IPS DF 4.7 (cell line): ENCODE results near the gene C2orf76.

ENCODE experiments used
- DNase-seq: peaks from one replicate; pipeline ENCODE4 v3.0.0-alpha.2; 2013; ENCODE audit warnings: low spot score; ENCODE audit errors: extremely low read depth

Gene C2orf76

GRCh38 chr2:119264781-119265692, 101.6 kb downstream of the C2orf76 start:
- DNase-seq = peak; percentile 33

DNA sequence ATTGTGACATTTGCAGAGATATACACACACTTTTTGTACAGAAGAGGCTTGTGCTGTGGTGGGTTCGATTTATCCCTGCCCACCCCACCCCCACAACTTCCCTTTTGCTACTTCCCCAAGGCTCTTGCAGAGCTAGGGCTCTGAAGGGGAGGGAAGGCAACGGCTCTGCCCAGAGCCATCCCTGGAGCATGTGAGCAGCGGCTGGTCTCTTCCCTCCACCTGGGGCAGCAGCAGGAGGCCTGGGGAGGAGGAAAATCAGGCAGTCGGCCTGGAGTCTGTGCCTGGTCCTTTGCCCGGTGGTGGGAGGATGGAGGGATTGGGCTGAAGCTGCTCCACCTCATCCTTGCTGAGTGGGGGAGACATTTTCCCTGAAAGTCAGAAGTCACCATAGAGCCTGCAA, 103.0 kb downstream of the C2orf76 start:
- no peak for DNase-seq

GRCh38 chr2:119263025-119263424, 103.6 kb downstream of the C2orf76 start:
- DNase-seq = no peak

- DNase-seq = no peak
Measured at GRCh38 chr2:119261493-119262225, 105.0 kb downstream of the C2orf76 start.

DNA sequence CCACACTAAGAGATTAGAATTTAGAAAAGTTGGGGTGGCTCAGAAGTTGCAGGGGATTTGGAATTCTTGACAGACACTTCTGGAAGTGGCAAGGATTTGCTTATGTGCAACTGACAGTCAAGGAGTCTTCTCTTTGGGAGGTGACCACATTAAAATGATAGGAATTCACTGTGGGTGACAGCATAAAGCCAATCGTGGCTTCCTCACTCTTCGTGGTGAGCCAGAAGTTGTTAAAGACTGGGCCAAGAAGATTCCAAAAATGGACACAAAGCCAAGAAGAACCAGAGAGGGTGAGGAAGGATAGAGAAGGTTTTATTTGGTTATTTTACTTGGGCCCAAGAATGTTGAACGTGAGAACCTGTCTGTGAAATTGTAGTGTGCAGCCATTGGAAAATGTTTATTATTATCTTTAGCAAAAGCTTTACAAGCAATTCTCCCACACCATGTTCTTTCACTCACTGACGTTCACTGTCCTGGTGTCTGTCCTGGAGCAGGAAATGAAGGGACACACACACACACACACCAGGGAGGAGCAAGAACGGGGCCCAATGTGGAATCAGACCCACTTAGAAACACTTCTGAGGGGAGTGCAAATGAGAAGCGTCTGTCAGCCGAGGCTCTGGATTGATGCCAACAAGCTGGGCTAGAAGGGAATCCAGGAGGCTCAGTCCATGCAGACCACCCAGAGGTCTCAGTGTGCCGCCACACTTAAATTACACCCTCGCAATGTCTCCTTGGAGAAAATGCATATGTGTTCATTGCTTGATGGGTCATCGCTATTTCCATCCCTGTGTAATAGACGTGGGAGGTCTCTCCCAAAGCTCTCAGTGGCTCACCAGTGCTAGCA, 105.8 kb downstream of the C2orf76 start:
- no peak for DNase-seq

GRCh38 chr2:119259296-119259860, 107.3 kb downstream of the C2orf76 start:
- no peak for DNase-seq

DNA sequence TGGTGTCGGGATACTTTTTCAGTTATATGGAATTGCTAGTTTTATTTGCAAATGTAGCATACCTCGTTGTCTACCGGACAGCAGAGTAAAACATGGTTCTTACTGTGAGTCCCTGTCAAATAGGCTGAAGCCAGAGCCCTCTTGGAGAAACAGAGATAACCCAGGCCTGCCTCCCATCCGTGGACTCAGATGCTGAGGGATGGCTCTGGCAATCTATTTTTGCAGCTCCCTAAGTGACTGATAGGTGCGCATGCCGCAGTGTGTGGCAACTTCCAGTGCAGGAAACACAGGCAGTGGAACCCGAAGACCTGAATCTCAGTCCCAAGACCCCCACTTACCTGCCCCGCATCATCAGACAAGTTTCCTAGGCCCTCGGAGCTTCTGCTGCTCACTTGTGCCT, 109.4 kb downstream of the C2orf76 start:
- no peak for DNase-seq

- no peak for DNase-seq
Measured at GRCh38 chr2:119256582-119256921, 110.1 kb downstream of the C2orf76 start.

DNA sequence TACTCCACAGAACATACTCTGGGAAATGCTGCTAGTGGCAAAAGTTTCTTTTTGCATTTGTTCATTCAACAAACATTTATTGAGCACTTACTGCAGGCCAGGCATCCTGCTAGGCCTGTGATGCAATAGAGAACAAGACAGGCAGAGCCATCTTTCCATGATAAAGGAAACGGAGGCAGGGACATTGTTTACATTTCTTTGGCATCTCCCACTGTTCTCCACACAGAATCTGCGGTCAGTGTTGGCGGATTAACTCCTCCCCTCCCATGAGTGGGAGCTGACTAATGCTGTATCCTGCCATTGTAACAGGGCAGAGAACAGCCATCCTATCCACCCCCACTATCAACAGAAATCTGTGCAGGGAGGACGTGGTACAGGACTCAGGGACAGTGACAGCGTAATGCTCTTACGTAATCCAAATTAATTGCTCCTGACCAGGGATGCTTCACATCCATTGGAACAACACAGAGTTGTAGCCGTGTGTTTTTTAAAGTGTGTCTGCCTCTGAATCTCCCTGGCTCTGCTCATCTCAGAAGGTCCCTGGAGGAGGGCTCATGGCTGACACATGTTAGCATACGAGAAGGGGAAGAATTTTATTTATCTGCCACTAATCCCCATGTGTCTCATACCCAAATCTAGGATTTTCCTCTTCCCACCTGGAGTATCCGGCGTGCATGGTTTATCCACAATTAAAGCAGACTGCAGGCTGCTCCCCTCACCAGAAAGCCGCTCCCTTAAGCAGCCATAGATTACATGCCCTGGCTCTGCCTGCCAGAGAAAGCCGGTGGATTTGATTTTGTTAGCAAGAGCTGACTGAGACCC, 110.7 kb downstream of the C2orf76 start:
- no peak for DNase-seq

DNA sequence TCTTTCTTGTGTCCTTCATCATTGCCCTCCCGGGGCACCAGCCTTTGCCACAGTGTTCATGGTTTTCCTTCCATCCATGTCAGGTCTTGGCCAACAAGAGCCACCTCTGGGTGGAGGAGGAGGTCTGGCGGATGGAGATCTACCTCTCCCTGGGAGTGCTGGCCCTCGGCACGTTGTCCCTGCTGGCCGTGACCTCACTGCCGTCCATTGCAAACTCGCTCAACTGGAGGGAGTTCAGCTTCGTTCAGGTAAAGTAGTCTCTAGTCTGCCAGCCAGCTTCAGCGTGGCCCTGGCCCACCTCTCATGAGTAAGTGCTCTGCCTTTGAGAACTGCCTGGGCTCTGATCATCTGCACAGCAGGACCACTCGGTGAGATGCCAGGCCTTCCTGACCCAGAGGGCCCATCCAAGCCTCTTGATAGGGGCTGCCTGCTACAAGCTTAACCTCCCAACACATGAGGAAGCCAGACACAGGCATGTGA, 112.0 kb downstream of the C2orf76 start:
- no peak for DNase-seq

- no peak for DNase-seq
Measured at GRCh38 chr2:119253760-119254600, 112.7 kb downstream of the C2orf76 start.

GRCh38 chr2:119253114-119253702, 113.4 kb downstream of the C2orf76 start:
- DNase-seq = no peak
